H7 (cell line): ENCODE measurements around the gene KRTAP13-2. TPM values are rescaled to one million over a fixed set of nuclear protein-coding genes. Genes with fewer than 3 reads are reported as not detected.

ENCODE experiments used
- DNase-seq: peaks from one replicate; pipeline ENCODE4 v3.0.0; 2012
- H3K27me3 ChIP-seq: 2 replicates; pipeline ENCODE4 v1.6.0; 2011; ENCODE audit warnings: mild to moderate bottlenecking, low read length; ENCODE audit not compliant: control insufficient read depth, insufficient read depth
- H3K36me3 ChIP-seq: replicated peaks from 2 replicates; pipeline ENCODE4 v1.5.1; 2011; ENCODE audit warnings: low read length; ENCODE audit not compliant: control insufficient read depth, insufficient read depth
- H3K4me3 ChIP-seq: 2 replicates; pipeline ENCODE4 v1.5.1; 2011; ENCODE audit warnings: low read depth, mild to moderate bottlenecking, control low read depth, low read length, moderate library complexity; ENCODE audit not compliant: insufficient read depth
- total RNA-seq: library from RNA; depleted of rRNA; stranded (reverse); fragments of >200 nt; shearing (Covaris generic); gene quantifications from 2 replicates; pipeline ENCODE4 v1.2.3, GENCODE V29; 2014; rRNA removed

Gene KRTAP13-2
- total RNA-seq, 1 experiment from 2014 or later = not detected

GRCh38 chr21:30337772-30338171 lies 34.3 kb downstream of the KRTAP13-2 start:
- no peaks in the 10 kb centered on the region for H3K36me3 ChIP-seq
- DNase-seq = no peak
- H3K27me3 ChIP-seq = no peaks in the 10 kb centered on the region
- H3K4me3 ChIP-seq = no peak overlapping the region

DNA sequence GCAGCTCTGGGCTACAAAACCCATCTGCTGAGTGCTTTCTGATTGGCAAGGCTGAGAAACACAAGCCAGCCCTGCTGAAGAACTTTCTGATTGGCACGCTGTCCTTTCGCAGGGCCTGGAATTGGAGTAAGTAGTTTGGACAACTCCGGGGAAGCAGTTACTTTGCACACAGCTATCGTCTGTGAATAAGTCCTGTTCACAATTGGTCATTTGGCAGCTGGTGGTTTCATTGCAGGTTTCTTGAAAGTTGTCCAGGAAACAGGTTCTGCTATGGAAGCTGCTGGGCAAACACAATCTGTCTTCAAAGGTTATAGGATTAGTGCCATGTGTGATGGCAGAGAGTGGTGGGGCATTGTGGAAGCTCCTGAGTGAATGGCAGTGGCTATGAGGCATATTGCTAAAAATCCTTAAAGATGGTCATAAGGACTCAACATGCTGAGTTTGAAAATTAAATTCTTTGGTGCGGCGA lies 34.8 kb downstream of the KRTAP13-2 start, which contains the start of gene KRTAP27-1:
Gene KRTAP27-1 (minus strand): TSS at position 419 of the 469 bp plus-strand sequence. CDS start 26 bp downstream, at position 393.
- H3K4me3 ChIP-seq = no peak within 1 kb of the TSS
- H3K27me3 ChIP-seq = no peaks in the 10 kb centered on the region
- no peak for DNase-seq
- no peaks in the 10 kb centered on the region for H3K36me3 ChIP-seq

GRCh38 chr21:30336596-30336995 lies 35.5 kb downstream of the KRTAP13-2 start:
- Histone ChIP-seq H3K36me3 (no peaks in the 10 kb centered on the region), H3K27me3 (no peaks in the 10 kb centered on the region), H3K4me3 (no peak overlapping the region)
- no peak for DNase-seq

DNA sequence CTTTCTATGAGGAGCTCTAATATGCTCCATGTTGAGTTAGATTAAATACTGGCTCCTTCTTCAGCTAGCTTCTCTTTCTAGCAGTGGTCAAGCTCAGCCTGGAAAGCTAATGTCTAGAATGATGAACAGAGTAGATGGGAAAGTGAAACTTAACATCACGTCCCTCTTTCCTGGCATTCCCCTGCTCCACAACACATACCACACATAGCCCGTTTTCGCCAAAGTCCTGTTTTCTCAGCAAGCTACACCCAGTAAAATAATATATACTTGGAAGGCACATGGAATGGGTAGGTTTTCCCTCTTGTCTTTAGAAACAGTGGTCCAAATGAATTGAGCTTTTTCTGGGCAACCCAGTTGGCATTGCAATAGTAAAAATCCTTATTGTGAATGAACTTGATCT lies 38.3 kb downstream of the KRTAP13-2 start:
- Histone ChIP-seq H3K36me3 (no peaks in the 10 kb centered on the region), H3K27me3 (no peaks in the 10 kb centered on the region), H3K4me3 (no peak overlapping the region)
- no peak for DNase-seq

- H3K36me3 ChIP-seq = no peaks in the 10 kb centered on the region
- H3K27me3 ChIP-seq = no peaks in the 10 kb centered on the region
- no peak for DNase-seq
- no peak overlapping the region for H3K4me3 ChIP-seq
Measured at GRCh38 chr21:30332681-30333080, 39.4 kb downstream of the KRTAP13-2 start.

- no peak overlapping the region for H3K4me3 ChIP-seq
- no peaks in the 10 kb centered on the region for H3K27me3 ChIP-seq
- no peaks in the 10 kb centered on the region for H3K36me3 ChIP-seq
- no peak for DNase-seq
Measured at GRCh38 chr21:30329203-30329875, 42.7 kb downstream of the KRTAP13-2 start.

DNA sequence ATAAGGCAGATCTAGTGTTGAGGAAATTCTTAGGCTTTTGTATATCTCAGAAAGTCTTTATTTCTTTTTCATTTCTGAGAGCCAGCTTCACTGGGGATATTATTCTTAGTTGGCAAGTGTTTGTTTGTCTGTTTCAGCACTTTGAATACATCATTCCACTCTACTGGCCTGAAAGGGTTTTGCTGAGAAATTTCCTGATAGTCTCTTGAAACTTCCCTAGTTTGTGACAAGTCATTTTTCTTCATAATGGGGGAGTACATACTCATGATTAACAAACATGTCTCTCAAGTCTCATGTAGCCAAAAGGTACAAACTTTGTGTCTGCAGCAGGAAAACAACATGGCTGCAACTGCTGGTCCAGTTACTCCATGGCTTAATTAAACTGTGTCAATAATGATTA lies 45.7 kb downstream of the KRTAP13-2 start:
- DNase-seq = no peak
- Histone ChIP-seq H3K4me3 (no peak overlapping the region), H3K27me3 (no peaks in the 10 kb centered on the region), H3K36me3 (no peaks in the 10 kb centered on the region)

Other genes with a start within 250 kb of the KRTAP13-2 start
- not detected in 2 replicates for gene CLDN17, start 205.5 kb downstream of the KRTAP13-2 start, total RNA-seq
- not detected in 2 replicates for gene CLDN8, start 156.2 kb downstream of the KRTAP13-2 start, total RNA-seq
- gene KRTAP24-1, start 89.3 kb downstream of the KRTAP13-2 start, total RNA-seq = not detected in 2 replicates
- not detected in 2 replicates for gene KRTAP25-1, start 82.8 kb downstream of the KRTAP13-2 start, total RNA-seq
- not detected in 2 replicates for gene KRTAP26-1, start 52.0 kb downstream of the KRTAP13-2 start, total RNA-seq
- gene KRTAP27-1, start 34.6 kb downstream of the KRTAP13-2 start, total RNA-seq = not detected in 2 replicates
- gene KRTAP23-1, start 23.7 kb downstream of the KRTAP13-2 start, total RNA-seq = not detected in 2 replicates
- gene KRTAP13-1, start 23.8 kb upstream of the KRTAP13-2 start, total RNA-seq = not detected in 2 replicates
- not detected in 2 replicates for gene KRTAP13-3, start 53.7 kb upstream of the KRTAP13-2 start, total RNA-seq
- gene KRTAP13-4, start 57.9 kb upstream of the KRTAP13-2 start, total RNA-seq = not detected in 2 replicates
- gene KRTAP15-1, start 68.0 kb upstream of the KRTAP13-2 start, total RNA-seq = not detected in 2 replicates
- gene KRTAP19-1, start 108.1 kb upstream of the KRTAP13-2 start, total RNA-seq = not detected in 2 replicates
- not detected in 2 replicates for gene KRTAP19-2, start 115.2 kb upstream of the KRTAP13-2 start, total RNA-seq
- not detected in 2 replicates for gene KRTAP19-3, start 119.7 kb upstream of the KRTAP13-2 start, total RNA-seq
- gene KRTAP19-4, start 124.9 kb upstream of the KRTAP13-2 start, total RNA-seq = not detected in 2 replicates
- gene KRTAP19-5, start 129.9 kb upstream of the KRTAP13-2 start, total RNA-seq = not detected in 2 replicates
- not detected in 2 replicates for gene KRTAP19-6, start 169.6 kb upstream of the KRTAP13-2 start, total RNA-seq
- gene KRTAP19-7, start 189.0 kb upstream of the KRTAP13-2 start, total RNA-seq = not detected in 2 replicates
- not detected in 2 replicates for gene KRTAP22-2, start 218.1 kb upstream of the KRTAP13-2 start, total RNA-seq
- not detected in 2 replicates for gene KRTAP6-3, start 220.2 kb upstream of the KRTAP13-2 start, total RNA-seq
- gene KRTAP6-2, start 226.6 kb upstream of the KRTAP13-2 start, total RNA-seq = not detected in 2 replicates
- gene KRTAP22-1, start 228.8 kb upstream of the KRTAP13-2 start, total RNA-seq = not detected in 2 replicates
- gene KRTAP6-1, start 241.7 kb upstream of the KRTAP13-2 start, total RNA-seq = not detected in 2 replicates
- not detected in 2 replicates for gene KRTAP20-1, start 244.2 kb upstream of the KRTAP13-2 start, total RNA-seq
- gene KRTAP20-4, start 248.4 kb upstream of the KRTAP13-2 start, total RNA-seq = not detected in 2 replicates